Stimulated activated naive CD8-positive, alpha-beta T cell treated with anti-CD3 and anti-CD28 coated beads, Interleukin-15, amount 100 ng/mL, for 72 hours (primary cell): Measurements from ENCODE around the gene CDH3.

Source experiments
- ATAC-seq: fragments of 150-1000 bp; cut with Tn5 transposase; 2 replicates; pipeline ENCODE4 v1.10.0; 2021; ENCODE audit warnings: mild to moderate bottlenecking, moderate library complexity
- DNase-seq, 2 donors: peaks; one replicate each; pipeline ENCODE4 v3.0.0; 2021 to 2022
- H3K27ac Mint-ChIP-seq, 2 donors: one replicate each; pipeline ENCODE4 v1.8.0; 2022; ENCODE audit warnings: mild to moderate bottlenecking in 2 of 2, mixed read lengths in 2 of 2, moderate library complexity in 2 of 2
- H3K27me3 Mint-ChIP-seq: one replicate; pipeline ENCODE4 v1.8.0; 2022; ENCODE audit warnings: mixed read lengths
- H3K4me1 Mint-ChIP-seq: one replicate; pipeline ENCODE4 v1.8.0; 2022; ENCODE audit warnings: mild to moderate bottlenecking, mixed read lengths
- H3K4me3 Mint-ChIP-seq, 2 donors: one replicate each; pipeline ENCODE4 v1.8.0; 2022; ENCODE audit warnings: mild to moderate bottlenecking in 2 of 2, mixed read lengths in 2 of 2, moderate library complexity in 1 of 2
- H3K9me3 Mint-ChIP-seq, 2 donors: one replicate each; pipeline ENCODE4 v1.8.0; 2022; ENCODE audit warnings: mixed read lengths in 2 of 2

Gene CDH3

GRCh38 chr16:68665501-68665900 lies 20.4 kb downstream of the CDH3 start:
- no peak overlapping the region for H3K4me3 Mint-ChIP-seq
- ATAC-seq (no peak), DNase-seq (no peak)
- peaks cover 0 to 5% of the 10 kb centered on the region in 2 donors for H3K9me3 Mint-ChIP-seq
- peaks cover 16% of the 10 kb centered on the region for H3K4me1 Mint-ChIP-seq
- no peak overlapping the region for H3K27ac Mint-ChIP-seq
- H3K27me3 Mint-ChIP-seq: peaks cover 13% of the 10 kb centered on the region

GRCh38 chr16:68668266-68668665 lies 23.2 kb downstream of the CDH3 start:
- peaks cover 7% of the 10 kb centered on the region for H3K27me3 Mint-ChIP-seq
- H3K9me3 Mint-ChIP-seq: peaks cover 0 to 5% of the 10 kb centered on the region in 2 donors
- ATAC-seq (peak; percentile 99), DNase-seq (peak; percentile 9 to 71)
- H3K27ac Mint-ChIP-seq: peak overlapping the region; percentile 36
- peak overlapping the region in 1 of 2 donors; percentile 23 for H3K4me3 Mint-ChIP-seq
- H3K4me1 Mint-ChIP-seq: peaks cover 16% of the 10 kb centered on the region

- ATAC-seq: no peak
- Mint-ChIP-seq H3K9me3 (no peaks in the 10 kb centered on the region), H3K4me1 (no peaks in the 10 kb centered on the region), H3K27ac (no peak overlapping the region), H3K4me3 (no peak overlapping the region), H3K27me3 (peaks cover 7% of the 10 kb centered on the region)
- DNase-seq: no peak
Observed at GRCh38 chr16:68676113-68676860, 31.2 kb downstream of the CDH3 start.

GRCh38 chr16:68681038-68681437 lies 35.9 kb downstream of the CDH3 start:
- no peaks in the 10 kb centered on the region for H3K4me1 Mint-ChIP-seq
- H3K4me3 Mint-ChIP-seq: no peak overlapping the region
- no peaks in the 10 kb centered on the region for H3K27me3 Mint-ChIP-seq
- no peaks in the 10 kb centered on the region for H3K9me3 Mint-ChIP-seq
- DNase-seq (no peak), ATAC-seq (no peak)
- no peak overlapping the region for H3K27ac Mint-ChIP-seq

- Mint-ChIP-seq H3K27ac (no peak overlapping the region), H3K9me3 (no peaks in the 10 kb centered on the region), H3K4me1 (no peaks in the 10 kb centered on the region), H3K4me3 (no peak overlapping the region), H3K27me3 (no peaks in the 10 kb centered on the region)
- ATAC-seq (no peak), DNase-seq (no peak)
Observed at GRCh38 chr16:68685685-68686478, 40.8 kb downstream of the CDH3 start.

- Mint-ChIP-seq H3K27ac (no peak overlapping the region), H3K4me3 (no peak overlapping the region), H3K4me1 (no peaks in the 10 kb centered on the region), H3K27me3 (no peaks in the 10 kb centered on the region), H3K9me3 (no peaks in the 10 kb centered on the region)
- no peak for DNase-seq
- no peak for ATAC-seq
Observed at GRCh38 chr16:68686905-68687304, 41.8 kb downstream of the CDH3 start.

GRCh38 chr16:68689921-68690320 lies 44.8 kb downstream of the CDH3 start:
- no peaks in the 10 kb centered on the region for H3K9me3 Mint-ChIP-seq
- no peak overlapping the region for H3K27ac Mint-ChIP-seq
- no peak for ATAC-seq
- no peaks in the 10 kb centered on the region for H3K27me3 Mint-ChIP-seq
- no peak overlapping the region for H3K4me3 Mint-ChIP-seq
- H3K4me1 Mint-ChIP-seq: no peaks in the 10 kb centered on the region
- no peak for DNase-seq

- peaks cover 7% of the 10 kb centered on the region for H3K27me3 Mint-ChIP-seq
Observed at GRCh38 chr16:68695575-68695974, 50.5 kb downstream of the CDH3 start.

GRCh38 chr16:68696514-68696913 lies 51.4 kb downstream of the CDH3 start:
- peaks cover 7% of the 10 kb centered on the region for H3K27me3 Mint-ChIP-seq
- H3K27ac Mint-ChIP-seq: no peak overlapping the region
- no peaks in the 10 kb centered on the region for H3K4me1 Mint-ChIP-seq
- no peaks in the 10 kb centered on the region for H3K9me3 Mint-ChIP-seq
- no peak for ATAC-seq
- DNase-seq: no peak
- H3K4me3 Mint-ChIP-seq: no peak overlapping the region

More at GRCh38 chr16:68695575-68695974, 50.5 kb downstream of the CDH3 start:
- Mint-ChIP-seq H3K27ac (no peak overlapping the region), H3K4me1 (no peaks in the 10 kb centered on the region), H3K4me3 (no peak overlapping the region), H3K9me3 (no peaks in the 10 kb centered on the region)
- ATAC-seq (no peak), DNase-seq (no peak)

- Mint-ChIP-seq H3K4me1 (no peaks in the 10 kb centered on the region), H3K27ac (no peak overlapping the region), H3K9me3 (no peaks in the 10 kb centered on the region), H3K4me3 (no peak overlapping the region), H3K27me3 (peaks cover 7% of the 10 kb centered on the region)
- no peak for ATAC-seq
- DNase-seq: no peak
Observed at GRCh38 chr16:68698091-68698490, 53.0 kb downstream of the CDH3 start.

- no peak for DNase-seq
- Mint-ChIP-seq H3K4me1 (peaks cover 5% of the 10 kb centered on the region), H3K27me3 (peaks cover 17% of the 10 kb centered on the region), H3K4me3 (no peak overlapping the region), H3K27ac (no peak overlapping the region), H3K9me3 (no peaks in the 10 kb centered on the region)
- no peak for ATAC-seq
Observed at GRCh38 chr16:68700120-68700519, 55.0 kb downstream of the CDH3 start.

- Mint-ChIP-seq H3K4me3 (no peak overlapping the region), H3K27me3 (peaks cover 18% of the 10 kb centered on the region), H3K4me1 (peaks cover 5% of the 10 kb centered on the region), H3K27ac (no peak overlapping the region), H3K9me3 (no peaks in the 10 kb centered on the region)
- no peak for DNase-seq
- no peak for ATAC-seq
Observed at GRCh38 chr16:68700831-68701230, 55.7 kb downstream of the CDH3 start.

- DNase-seq (peak; percentile 52 to 59), ATAC-seq (peak; percentile 71)
- H3K4me3 Mint-ChIP-seq: no peak overlapping the region
- H3K27me3 Mint-ChIP-seq: peaks cover 11% of the 10 kb centered on the region
- H3K27ac Mint-ChIP-seq: peak overlapping the region in 1 of 2 donors; percentile 86
- H3K9me3 Mint-ChIP-seq: no peaks in the 10 kb centered on the region
- H3K4me1 Mint-ChIP-seq: peaks cover 5% of the 10 kb centered on the region
Observed at GRCh38 chr16:68704232-68704867, 59.2 kb downstream of the CDH3 start.

- no peak for ATAC-seq
- no peaks in the 10 kb centered on the region for H3K9me3 Mint-ChIP-seq
- no peak overlapping the region for H3K4me3 Mint-ChIP-seq
- H3K27ac Mint-ChIP-seq: peak overlapping the region in 1 of 2 donors; percentile 72
- peaks cover 35% of the 10 kb centered on the region for H3K27me3 Mint-ChIP-seq
- DNase-seq: no peak
- H3K4me1 Mint-ChIP-seq: peaks cover 16% of the 10 kb centered on the region
Observed at GRCh38 chr16:68707340-68708152, 62.4 kb downstream of the CDH3 start.

GRCh38 chr16:68710211-68710610 lies 65.1 kb downstream of the CDH3 start:
- Mint-ChIP-seq H3K27ac (peak overlapping the region in 1 of 2 donors; percentile 44), H3K9me3 (no peaks in the 10 kb centered on the region), H3K27me3 (peaks cover 37% of the 10 kb centered on the region), H3K4me1 (peaks cover 10% of the 10 kb centered on the region), H3K4me3 (no peak overlapping the region)
- ATAC-seq (no peak), DNase-seq (no peak)
